ENCODE measurements around the gene C14orf180.

- TF ChIP-seq CTCF (conservative IDR thresholded peaks at IDR 0.05; ENCODE audit: low read length) (no peak), EZH2phosphoT487 (IDR thresholded peaks at IDR 0.05; ENCODE audit: borderline replicate concordance, low read depth, low read length) (no peak)
Measured at GRCh38 chr14:104595911-104596450, 16.4 kb downstream of the C14orf180 start.
